GM23248 (cell line): ENCODE results near the gene E2F4. TPM values are rescaled to one million over a fixed set of nuclear protein-coding genes. Genes with fewer than 3 reads are reported as not detected.

Source experiments
- DNase-seq: peaks from one replicate; pipeline ENCODE4 v3.0.0-alpha.2; 2015
- H2AFZ ChIP-seq: fragments of 200-600 bp; sonication (generic); 2 replicates; pipeline ENCODE4 v1.6.1; 2016; ENCODE audit warnings: antibody characterized with exemption
- H3F3A ChIP-seq: fragments of 200-600 bp; sonication (generic); 2 replicates; pipeline ENCODE4 v1.6.1; 2016; ENCODE audit warnings: mild to moderate bottlenecking, antibody characterized with exemption, mixed run types; ENCODE audit not compliant: insufficient read depth
- H3K27ac ChIP-seq: fragments of 200-600 bp; sonication (generic); 2 replicates; pipeline ENCODE4 v1.5.1; 2016; ENCODE audit warnings: mild to moderate bottlenecking
- H3K27me3 ChIP-seq: fragments of 200-600 bp; sonication (generic); replicated peaks from 2 replicates; pipeline ENCODE4 v1.6.1; 2016; ENCODE audit warnings: mild to moderate bottlenecking; ENCODE audit not compliant: insufficient read depth
- H3K36me3 ChIP-seq: fragments of 200-600 bp; sonication (generic); 2 replicates; pipeline ENCODE4 v1.6.1; 2016; ENCODE audit warnings: low read depth, mild to moderate bottlenecking
- H3K4me1 ChIP-seq: fragments of 200-600 bp; sonication (generic); 2 replicates; pipeline ENCODE4 v1.6.1; 2016; ENCODE audit warnings: mild to moderate bottlenecking; ENCODE audit not compliant: insufficient read depth
- H3K4me2 ChIP-seq: fragments of 200-600 bp; sonication (generic); one replicate; pipeline ENCODE4 v1.6.1; 2016; ENCODE audit warnings: mild to moderate bottlenecking; ENCODE audit not compliant: unreplicated experiment
- H3K4me3 ChIP-seq: fragments of 200-600 bp; sonication (generic); 2 replicates; pipeline ENCODE4 v1.5.1; 2016; ENCODE audit warnings: mild to moderate bottlenecking
- H3K79me2 ChIP-seq: fragments of 200-600 bp; sonication (generic); 2 replicates; pipeline ENCODE4 v1.6.1; 2016; ENCODE audit warnings: mild to moderate bottlenecking; ENCODE audit not compliant: insufficient read depth
- H3K9ac ChIP-seq: fragments of 200-600 bp; sonication (generic); 2 replicates; pipeline ENCODE4 v1.6.1; 2016; ENCODE audit warnings: mild to moderate bottlenecking
- H3K9me2 ChIP-seq: fragments of 200-600 bp; sonication (generic); 2 replicates; pipeline ENCODE4 v1.6.1; 2016; ENCODE audit warnings: mixed run types, mild to moderate bottlenecking, moderate library complexity; ENCODE audit not compliant: insufficient read depth
- H3K9me3 ChIP-seq: fragments of 200-600 bp; sonication (generic); one replicate; pipeline ENCODE4 v1.6.1; 2017; ENCODE audit warnings: low read depth
- H4K20me1 ChIP-seq: fragments of 200-600 bp; sonication (generic); 2 replicates; pipeline ENCODE4 v1.6.0; 2016; ENCODE audit not compliant: insufficient read depth
- EZH2 ChIP-seq: fragments of 200-600 bp; sonication (generic); IDR thresholded peaks from 2 replicates; pipeline ENCODE4 v1.6.1; 2018; ENCODE audit warnings: antibody characterized with exemption, mild to moderate bottlenecking; ENCODE audit not compliant: insufficient read depth, poor library complexity, severe bottlenecking
- EZH2phosphoT487 ChIP-seq: fragments of 200-600 bp; sonication (generic); IDR thresholded peaks from 2 replicates; pipeline ENCODE4 v1.6.1; 2018; ENCODE audit warnings: antibody characterized with exemption, moderate library complexity, mild to moderate bottlenecking, low read depth; ENCODE audit not compliant: insufficient read depth
- WGBS, 2 experiments: methylation state at CpG; one replicate each; pipeline ENCODE4 v1.1.6; 2015 to 2017; ENCODE audit warnings: low lambda C conversion rate in 2 of 2, low coverage in 1 of 2; ENCODE audit errors: missing lambda C conversion rate in 2 of 2; 5-methylcytosine and 5-hydroxymethylcytosine counted together
- in situ Hi-C: fragments of 300-500 bp; cut with MboI; formaldehyde crosslinking; loops from 2 replicates; pipeline ENCODE4 v1.15.0; 2020
- polyA plus RNA-seq: library from polyadenylated mRNA; unstranded; fragments of >200 nt; fragmentation: Nextera tagmentation; extraction: Ambion mirVana; gene quantifications from 2 replicates; pipeline ENCODE4 v1.2.1, GENCODE V29; 2016
- total RNA-seq: library from RNA; depleted of rRNA; stranded (reverse); fragments of >200 nt; shearing (Covaris generic); gene quantifications from 2 replicates; pipeline ENCODE4 v1.2.3, GENCODE V29; 2014

The E2F4 gene
- total and polyA plus RNA-seq, 2 experiments from 2014 or later, result 50.0 to 82.0 TPM

GRCh38 chr16:67182288-67182687, 9.7 kb upstream of the E2F4 start:
- H3K4me1 ChIP-seq, result peaks cover 24% of the 10 kb centered on the region
- WGBS, 2 experiments, result 95 to 100% methylated on average over 2 of the region's 2 CpGs
- TF ChIP-seq EZH2phosphoT487 (no peak), EZH2 (no peak)
- no peak overlapping the region for H3K9ac ChIP-seq
- in situ Hi-C loops, result no loop called here
- H3F3A ChIP-seq, result peaks cover 18% of the 10 kb centered on the region
- no peak overlapping the region; the same call in 1 of the 2 replicates for H3K4me3 ChIP-seq
- H3K27ac ChIP-seq, result no peak overlapping the region
- H3K9me2 ChIP-seq, result no peaks in the 10 kb centered on the region
- DNase-seq, result no peak
- H3K27me3 ChIP-seq, result no peaks in the 10 kb centered on the region
- no peaks in the 10 kb centered on the region for H4K20me1 ChIP-seq
- H3K4me2 ChIP-seq, result peak overlapping the region; percentile 73
- no peaks in the 10 kb centered on the region for H3K9me3 ChIP-seq
- H3K36me3 ChIP-seq, result no peaks in the 10 kb centered on the region
- peaks cover 12% of the 10 kb centered on the region for H3K79me2 ChIP-seq
- no peak overlapping the region for H2AFZ ChIP-seq

GRCh38 chr16:67183284-67183626, 8.7 kb upstream of the E2F4 start:
- TF ChIP-seq EZH2phosphoT487 (no peak), EZH2 (no peak)
- no peaks in the 10 kb centered on the region for H3K9me2 ChIP-seq
- no peaks in the 10 kb centered on the region for H3K9me3 ChIP-seq
- no peaks in the 10 kb centered on the region for H3K27me3 ChIP-seq
- H3K4me3 ChIP-seq, result peak overlapping the region; percentile 79
- H3K79me2 ChIP-seq, result peaks cover 12% of the 10 kb centered on the region
- H2AFZ ChIP-seq, result peak overlapping the region; percentile 69
- in situ Hi-C loops, result no loop called here
- peak overlapping the region; percentile 73 for H3K4me2 ChIP-seq
- peaks cover 24% of the 10 kb centered on the region for H3K4me1 ChIP-seq
- no peaks in the 10 kb centered on the region for H4K20me1 ChIP-seq
- H3K36me3 ChIP-seq, result no peaks in the 10 kb centered on the region
- no peak for DNase-seq
- peaks cover 18% of the 10 kb centered on the region for H3F3A ChIP-seq
- H3K27ac ChIP-seq, result peak overlapping the region; percentile 82
- WGBS, 2 experiments, result 1 to 5% methylated on average over 11 of the region's 11 CpGs
- peak overlapping the region; percentile 81 for H3K9ac ChIP-seq

- no peaks in the 10 kb centered on the region for H3K9me2 ChIP-seq
- peak within 1 kb of the TSS; percentile 81 for H3K9ac ChIP-seq
- H3K4me3 ChIP-seq, result peak within 1 kb of the TSS; percentile 79
- H3K36me3 ChIP-seq, result no peaks in the 10 kb centered on the region
- peak within 1 kb of the TSS; percentile 73 for H3K4me2 ChIP-seq
- TF ChIP-seq EZH2 (no peak), EZH2phosphoT487 (no peak)
- H3K27me3 ChIP-seq, result no peaks in the 10 kb centered on the region
- H3K9me3 ChIP-seq, result no peaks in the 10 kb centered on the region
- WGBS, 2 experiments, result 1% methylated on average over 67 to 76 of the region's 77 CpGs
- H2AFZ ChIP-seq, result peak within 1 kb of the TSS; percentile 69
- in situ Hi-C loops, result no loop called here
- peak within 1 kb of the TSS; percentile 82 for H3K27ac ChIP-seq
- DNase-seq, result peak; percentile 98
- peaks cover 24% of the 10 kb centered on the region for H3K4me1 ChIP-seq
- H3F3A ChIP-seq, result peaks cover 18% of the 10 kb centered on the region
- H3K79me2 ChIP-seq, result peaks cover 12% of the 10 kb centered on the region
- no peaks in the 10 kb centered on the region for H4K20me1 ChIP-seq
Observed at GRCh38 chr16:67183627-67184452, 8.1 kb upstream of the E2F4 start, which contains the start of gene MATCAP1. MATCAP1 (minus strand) TSS chr16:67183963; CDS start chr16:67180610, 3,353 bp downstream.

- in situ Hi-C loops, result no loop called here
- Histone ChIP-seq H3K4me2 (peak overlapping the region; percentile 73), H3K27me3 (no peaks in the 10 kb centered on the region), H3K9me2 (no peaks in the 10 kb centered on the region), H4K20me1 (no peaks in the 10 kb centered on the region), H3F3A (peaks cover 18% of the 10 kb centered on the region), H3K36me3 (no peaks in the 10 kb centered on the region), H3K79me2 (peaks cover 12% of the 10 kb centered on the region), H2AFZ (peak overlapping the region; percentile 69), H3K9me3 (no peaks in the 10 kb centered on the region), H3K9ac (peak overlapping the region; percentile 81), H3K4me1 (peaks cover 24% of the 10 kb centered on the region), H3K4me3 (peak overlapping the region; percentile 79), H3K27ac (peak overlapping the region; percentile 82; the same call in 1 of the 2 replicates)
- TF ChIP-seq EZH2 (no peak), EZH2phosphoT487 (no peak)
- no peak for DNase-seq
- 9 to 11% methylated on average over 42 to 59 of the region's 59 CpGs for WGBS, 2 experiments
Observed at GRCh38 chr16:67184453-67184994, 7.4 kb upstream of the E2F4 start.
